Astrocyte (in vitro differentiated cells and primary cell): Measurements from ENCODE around the gene CCL23. TPM values are rescaled to one million over a fixed set of nuclear protein-coding genes. Genes with fewer than 3 reads are reported as not detected.

Experiments
- DNase-seq: peaks from one replicate; pipeline ENCODE4 v3.0.0-alpha.2; 2010; ENCODE audit warnings: low read depth
- FAIRE-seq: peaks from 2 replicates; lab custom pipeline; 2011; peaks lifted over from hg19 to GRCh38; lab: Jason Lieb, UNC
- H2AFZ ChIP-seq: 2 replicates; pipeline ENCODE4 v1.6.0; 2012; ENCODE audit warnings: low read depth, low read length, inconsistent platforms
- H3K27ac ChIP-seq: 2 replicates; pipeline ENCODE4 v1.5.1; 2011; ENCODE audit warnings: low read depth, low read length, inconsistent platforms
- H3K27me3 ChIP-seq: 2 replicates; pipeline ENCODE4 v1.6.0; 2011; ENCODE audit warnings: low read length, inconsistent platforms; ENCODE audit not compliant: insufficient read depth
- H3K36me3 ChIP-seq: 2 replicates; pipeline ENCODE4 v1.5.1; 2011; ENCODE audit warnings: low read length, inconsistent platforms; ENCODE audit not compliant: insufficient read depth
- H3K4me1 ChIP-seq: 2 replicates; pipeline ENCODE4 v1.5.1; 2011; ENCODE audit warnings: low read length, inconsistent platforms; ENCODE audit not compliant: insufficient read depth
- H3K4me2 ChIP-seq: 2 replicates; pipeline ENCODE4 v1.6.0; 2012; ENCODE audit warnings: low read length, inconsistent platforms
- H3K4me3 ChIP-seq: 2 replicates; pipeline ENCODE4 v1.5.1; 2011; ENCODE audit warnings: low read depth, mild to moderate bottlenecking, low read length, inconsistent platforms; ENCODE audit not compliant: insufficient read depth
- H3K79me2 ChIP-seq: 2 replicates; pipeline ENCODE4 v1.6.0; 2012; ENCODE audit warnings: mild to moderate bottlenecking, low read length, inconsistent platforms; ENCODE audit not compliant: insufficient read depth
- H3K9ac ChIP-seq: 2 replicates; pipeline ENCODE4 v1.6.0; 2012; ENCODE audit warnings: mild to moderate bottlenecking, low read length, inconsistent platforms
- H3K9me3 ChIP-seq: 2 replicates; pipeline ENCODE4 v1.5.1; 2012; ENCODE audit warnings: low read depth, mild to moderate bottlenecking, low read length, inconsistent platforms; ENCODE audit not compliant: insufficient read depth
- H4K20me1 ChIP-seq: 2 replicates; pipeline ENCODE4 v1.6.0; 2012; ENCODE audit warnings: low read length, inconsistent platforms; ENCODE audit not compliant: insufficient read depth
- H3K27ac Mint-ChIP-seq: one replicate; pipeline ENCODE4 v1.8.0; 2021; ENCODE audit warnings: mild to moderate bottlenecking, mixed read lengths; ENCODE audit not compliant: unreplicated experiment
- H3K27me3 Mint-ChIP-seq: one replicate; pipeline ENCODE4 v1.8.0; 2021; ENCODE audit warnings: low read depth, mixed read lengths; ENCODE audit not compliant: unreplicated experiment
- H3K36me3 Mint-ChIP-seq: one replicate; pipeline ENCODE4 v1.8.0; 2021; ENCODE audit warnings: low read depth, mixed read lengths; ENCODE audit not compliant: unreplicated experiment
- H3K4me1 Mint-ChIP-seq: one replicate; pipeline ENCODE4 v1.8.0; 2021; ENCODE audit warnings: low read depth, mixed read lengths; ENCODE audit not compliant: unreplicated experiment
- H3K4me3 Mint-ChIP-seq: one replicate; pipeline ENCODE4 v1.8.0; 2021; ENCODE audit warnings: mild to moderate bottlenecking, moderate library complexity, mixed read lengths; ENCODE audit not compliant: unreplicated experiment
- H3K9me3 Mint-ChIP-seq: one replicate; pipeline ENCODE4 v1.8.0; 2021; ENCODE audit warnings: mild to moderate bottlenecking, mixed read lengths; ENCODE audit not compliant: unreplicated experiment
- CTCF ChIP-seq: IDR thresholded peaks from 2 replicates; pipeline ENCODE4 v1.5.1; 2011; ENCODE audit warnings: low read depth, mild to moderate bottlenecking, inconsistent platforms, low read length, moderate library complexity; ENCODE audit not compliant: insufficient read depth
- EZH2 ChIP-seq: IDR thresholded peaks from 2 replicates; pipeline ENCODE4 v1.6.1; 2012; ENCODE audit warnings: mild to moderate bottlenecking, low read length, inconsistent platforms; ENCODE audit not compliant: insufficient read depth
- total RNA-seq: library from RNA; stranded (reverse); gene quantifications from 2 replicates; pipeline ENCODE4 v1.2.1, GENCODE V29; 2021

Gene CCL23
- total RNA-seq, 1 donor from 2014 or later, result not detected

- Histone ChIP-seq H3K9me3 (no peaks in the 10 kb centered on the region), H3K9ac (no peak overlapping the region), H3K4me2 (no peak overlapping the region), H3K27ac (no peak overlapping the region), H2AFZ (no peak overlapping the region), H3K79me2 (no peaks in the 10 kb centered on the region), H4K20me1 (no peaks in the 10 kb centered on the region), H3K36me3 (no peaks in the 10 kb centered on the region), H3K4me3 (no peak overlapping the region), H3K27me3 (no peaks in the 10 kb centered on the region), H3K4me1 (no peaks in the 10 kb centered on the region)
- no peak for TF ChIP-seq EZH2
- TF ChIP-seq CTCF, result no peak
- H3K36me3 Mint-ChIP-seq, result no peaks in the 10 kb centered on the region
- no peaks in the 10 kb centered on the region for H3K27me3 Mint-ChIP-seq
- no peaks in the 10 kb centered on the region for H3K4me1 Mint-ChIP-seq
- no peak overlapping the region for H3K4me3 Mint-ChIP-seq
- no peak for FAIRE-seq
- H3K9me3 Mint-ChIP-seq, result peaks cover 7% of the 10 kb centered on the region
- DNase-seq, result no peak
- H3K27ac Mint-ChIP-seq, result no peak overlapping the region
These were observed 30.3 kb upstream of the CCL23 start for GRCh38 chr17:36048066-36048465.

- Mint-ChIP-seq H3K4me3 (no peak overlapping the region), H3K27me3 (peaks cover 20% of the 10 kb centered on the region), H3K36me3 (peaks cover 1% of the 10 kb centered on the region), H3K9me3 (no peaks in the 10 kb centered on the region), H3K4me1 (no peaks in the 10 kb centered on the region), H3K27ac (no peak overlapping the region)
- TF ChIP-seq CTCF (no peak), EZH2 (no peak)
- DNase-seq, result no peak
- Histone ChIP-seq H3K27me3 (peaks cover 2% of the 10 kb centered on the region), H3K4me1 (no peaks in the 10 kb centered on the region), H3K79me2 (no peaks in the 10 kb centered on the region), H3K4me3 (no peak overlapping the region), H3K4me2 (no peak overlapping the region), H3K9me3 (no peaks in the 10 kb centered on the region), H4K20me1 (no peaks in the 10 kb centered on the region), H3K36me3 (no peaks in the 10 kb centered on the region), H3K9ac (no peak overlapping the region), H3K27ac (no peak overlapping the region), H2AFZ (no peak overlapping the region)
- no peak for FAIRE-seq
These were observed 18.5 kb upstream of the CCL23 start for GRCh38 chr17:36036235-36036634.

- no peak overlapping the region for H3K4me2 ChIP-seq
- no peak for DNase-seq
- peaks cover 1% of the 10 kb centered on the region for H3K36me3 Mint-ChIP-seq
- peaks cover 16% of the 10 kb centered on the region for H3K27me3 Mint-ChIP-seq
- H4K20me1 ChIP-seq, result no peaks in the 10 kb centered on the region
- H3K4me1 Mint-ChIP-seq, result no peaks in the 10 kb centered on the region
- H3K4me3 Mint-ChIP-seq, result no peak overlapping the region
- no peaks in the 10 kb centered on the region for H3K79me2 ChIP-seq
- no peaks in the 10 kb centered on the region for H3K9me3 ChIP-seq
- H3K27ac ChIP-seq, result no peak overlapping the region
- TF ChIP-seq EZH2 (no peak), CTCF (no peak)
- H3K36me3 ChIP-seq, result no peaks in the 10 kb centered on the region
- no peaks in the 10 kb centered on the region for H3K4me1 ChIP-seq
- no peak overlapping the region for H3K27ac Mint-ChIP-seq
- no peak for FAIRE-seq
- no peak overlapping the region for H3K9ac ChIP-seq
- H2AFZ ChIP-seq, result no peak overlapping the region
- H3K27me3 ChIP-seq, result peaks cover 2% of the 10 kb centered on the region
- H3K9me3 Mint-ChIP-seq, result peaks cover 2% of the 10 kb centered on the region
- no peak overlapping the region for H3K4me3 ChIP-seq
These were observed 16.4 kb upstream of the CCL23 start for GRCh38 chr17:36034127-36034526.
